Mammary epithelial cell (primary cell): ENCODE data around the gene FCF1.

Experiments used
- EZH2 ChIP-seq: IDR thresholded peaks from 2 replicates; pipeline ENCODE4 v1.6.1; 2012; ENCODE audit warnings: low read length, inconsistent platforms, borderline replicate concordance
- TF ChIP-seq, protein P1 (sequence below), 2 donors: IDR thresholded peaks in 1 of 2; conservative IDR thresholded peaks in 1 of 2; 2 replicates each; pipeline ENCODE4 v1.5.1; 2011 to 2012; ENCODE audit warnings: inconsistent platforms in 2 of 2, low read length in 2 of 2, mild to moderate bottlenecking in 2 of 2, control low read depth in 1 of 2, low read depth in 1 of 2; ENCODE audit not compliant: insufficient read depth in 1 of 2; ENCODE audit errors: extremely low read depth in 1 of 2

DNA sequence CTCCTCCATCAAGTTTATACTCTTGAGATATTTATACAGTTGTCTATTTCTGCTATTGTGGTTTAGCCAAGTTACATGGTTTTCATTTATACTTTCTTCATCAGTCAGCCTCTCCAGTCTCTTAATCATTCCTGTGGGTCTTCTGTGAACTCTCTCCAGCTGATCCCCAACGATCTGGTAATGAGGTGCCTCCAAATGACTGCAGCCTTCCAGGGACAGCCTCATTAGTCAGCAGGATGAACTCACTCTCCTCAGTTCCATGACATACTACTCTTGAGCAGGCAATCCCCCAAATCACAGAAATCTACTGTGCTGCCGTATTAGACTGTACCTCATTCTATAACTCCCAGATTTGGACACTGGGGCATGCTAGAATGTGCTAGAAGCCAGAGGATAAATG, 15.4 kb upstream of the FCF1 start:
- TF ChIP-seq, protein P1, sequence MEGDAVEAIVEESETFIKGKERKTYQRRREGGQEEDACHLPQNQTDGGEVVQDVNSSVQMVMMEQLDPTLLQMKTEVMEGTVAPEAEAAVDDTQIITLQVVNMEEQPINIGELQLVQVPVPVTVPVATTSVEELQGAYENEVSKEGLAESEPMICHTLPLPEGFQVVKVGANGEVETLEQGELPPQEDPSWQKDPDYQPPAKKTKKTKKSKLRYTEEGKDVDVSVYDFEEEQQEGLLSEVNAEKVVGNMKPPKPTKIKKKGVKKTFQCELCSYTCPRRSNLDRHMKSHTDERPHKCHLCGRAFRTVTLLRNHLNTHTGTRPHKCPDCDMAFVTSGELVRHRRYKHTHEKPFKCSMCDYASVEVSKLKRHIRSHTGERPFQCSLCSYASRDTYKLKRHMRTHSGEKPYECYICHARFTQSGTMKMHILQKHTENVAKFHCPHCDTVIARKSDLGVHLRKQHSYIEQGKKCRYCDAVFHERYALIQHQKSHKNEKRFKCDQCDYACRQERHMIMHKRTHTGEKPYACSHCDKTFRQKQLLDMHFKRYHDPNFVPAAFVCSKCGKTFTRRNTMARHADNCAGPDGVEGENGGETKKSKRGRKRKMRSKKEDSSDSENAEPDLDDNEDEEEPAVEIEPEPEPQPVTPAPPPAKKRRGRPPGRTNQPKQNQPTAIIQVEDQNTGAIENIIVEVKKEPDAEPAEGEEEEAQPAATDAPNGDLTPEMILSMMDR (conservative IDR thresholded peaks at IDR 0.05 in 1 of 2, IDR thresholded peaks at IDR 0.05 in 1 of 2; ENCODE audit: extremely low read depth in 1 of 2, insufficient read depth in 1 of 2, low read depth in 1 of 2, low read length in 2 of 2) = no peak
- TF ChIP-seq EZH2 = no peak
